ENCODE measurements around the gene ADCYAP1. TPM values are rescaled to one million over a fixed set of nuclear protein-coding genes. Genes with fewer than 3 reads are reported as not detected.
A peak's percentile ranks its signal among the peaks of the same experiment; 100 is the strongest.

The ADCYAP1 gene
- total RNA-seq, 1 donor = 0.72 TPM

GRCh38 chr18:955384-956066 is 50.9 kb downstream of the ADCYAP1 start:
- DNase-seq (ENCODE audit: low read depth) = no peak
- no peak overlapping the region for H3K4me3 ChIP-seq (ENCODE audit: low read depth, low read length)
- TF ChIP-seq CTCF (IDR thresholded peaks at IDR 0.05; ENCODE audit: insufficient read depth, low read length) = no peak

GRCh38 chr18:957829-958228 is 53.2 kb downstream of the ADCYAP1 start:
- TF ChIP-seq CTCF (IDR thresholded peaks at IDR 0.05; ENCODE audit: insufficient read depth, low read length) = no peak
- H3K4me3 ChIP-seq (ENCODE audit: low read depth, low read length) = no peak overlapping the region
- no peak for DNase-seq (ENCODE audit: low read depth)

- no peak for TF ChIP-seq CTCF (IDR thresholded peaks at IDR 0.05; ENCODE audit: insufficient read depth, low read length)
- H3K4me3 ChIP-seq (ENCODE audit: low read depth, low read length) = no peak overlapping the region
- DNase-seq (ENCODE audit: low read depth) = peak; percentile 73
Measured at GRCh38 chr18:959854-960253, 55.2 kb downstream of the ADCYAP1 start.

Other genes with a start within 250 kb of the ADCYAP1 start
- gene TYMS, start 247.2 kb upstream of the ADCYAP1 start, total RNA-seq (ENCODE audit: low replicate concordance) = 1.1 and 25.7 TPM in 2 replicates
- 49.5 and 55.7 TPM in 2 replicates for gene ENOSF1, start 192.2 kb upstream of the ADCYAP1 start, total RNA-seq (ENCODE audit: low replicate concordance)
- gene YES1, start 92.6 kb upstream of the ADCYAP1 start, total RNA-seq (ENCODE audit: low replicate concordance) = 43.1 and 156 TPM in 2 replicates